ENCODE data around the gene FASN.
A peak's percentile ranks its signal among the peaks of the same experiment; 100 is the strongest.
"Not testable (repeated sequence)": the region's sequence is repeated elsewhere in the genome, so short reads cannot be mapped to it uniquely, and the experiment has no call there.

FASN gene

GRCh38 chr17:82054351-82055022 lies 43.5 kb downstream of the FASN start:
- no peak for DNase-seq

- DNase-seq, result no peak
Measured at GRCh38 chr17:82053556-82054263, 44.3 kb downstream of the FASN start.

- no peak for DNase-seq
Measured at GRCh38 chr17:82053130-82053529, 44.9 kb downstream of the FASN start.

- DNase-seq, result no peak
Measured at GRCh38 chr17:82052638-82053059, 45.4 kb downstream of the FASN start.

- DNase-seq, result peak; percentile 80
Measured at GRCh38 chr17:82051776-82052637, 46.0 kb downstream of the FASN start, which contains the start of the genes GPS1 and RFNG. Gene GPS1, plus strand, starts transcription at chr17:82051898. Its CDS starts 34 bp downstream, at chr17:82051932. Gene RFNG, minus strand, starts transcription at chr17:82051811. Its CDS starts 45 bp downstream, at chr17:82051766.

- DNase-seq, result no peak
Measured at GRCh38 chr17:82050761-82051641, 47.0 kb downstream of the FASN start.

- DNase-seq, result no peak
Measured at GRCh38 chr17:82050152-82050760, 47.8 kb downstream of the FASN start.

- DNase-seq, result no peak
Measured at GRCh38 chr17:82049521-82049971, 48.5 kb downstream of the FASN start.

GRCh38 chr17:82049106-82049505 lies 48.9 kb downstream of the FASN start:
- no peak for DNase-seq

GRCh38 chr17:82048571-82048971 lies 49.5 kb downstream of the FASN start:
- no peak for DNase-seq

- DNase-seq, result no peak
Measured at GRCh38 chr17:82047914-82048570, 50.0 kb downstream of the FASN start.

GRCh38 chr17:82047379-82047778 lies 50.7 kb downstream of the FASN start:
- DNase-seq, result no peak

GRCh38 chr17:82046903-82047302 lies 51.1 kb downstream of the FASN start:
- no peak for DNase-seq

GRCh38 chr17:82045936-82046484 lies 52.0 kb downstream of the FASN start:
- no peak for DNase-seq

- DNase-seq, result no peak
Measured at GRCh38 chr17:82043507-82043906, 54.5 kb downstream of the FASN start.

GRCh38 chr17:82042649-82043048 lies 55.4 kb downstream of the FASN start:
- no peak for DNase-seq

- DNase-seq, result no peak
Measured at GRCh38 chr17:82041144-82041814, 56.8 kb downstream of the FASN start.

- no peak for DNase-seq
Measured at GRCh38 chr17:82039695-82040299, 58.2 kb downstream of the FASN start.

- DNase-seq, result not testable (repeated sequence)
Measured at GRCh38 chr17:82038796-82039409, 59.1 kb downstream of the FASN start.

GRCh38 chr17:82037889-82038195 lies 60.2 kb downstream of the FASN start:
- no peak for DNase-seq
